HepG2 (cell line): ENCODE results near the gene PLXDC2. TPM values are rescaled to one million over a fixed set of nuclear protein-coding genes. Genes with fewer than 3 reads are reported as not detected.

ENCODE experiments used
- ATAC-seq: fragments of 200-7000 bp; cut with Tn5 transposase; 3 replicates; pipeline ENCODE4 v1.9.1; 2020; ENCODE audit warnings: mild to moderate bottlenecking, moderate library complexity
- BruUV-seq: library from RNA; stranded (reverse); fragments of 400-500 nt; replicated peaks from 2 replicates; lab custom pipeline; 2021; lab: Mats Ljungman, UMichigan
- CTCF ChIA-PET: fragments of 300-600 bp; formaldehyde crosslinking; extraction: SDS; loops from one replicate; lab custom pipeline; 2021; ENCODE audit warnings: low total read pairs, inconsistent platforms, low intra/inter-chr PET ratio; lab: Yijun Ruan, JAX
- POLR2A ChIA-PET: fragments of 350-600 bp; sonication (Branson Sonifier 250); formaldehyde crosslinking; loops from one replicate; lab custom pipeline; 2020; ENCODE audit warnings: antibody characterized with exemption, inconsistent platforms; lab: Yijun Ruan, JAX
- DNase-seq: peaks from one replicate; pipeline ENCODE4 v3.0.0-alpha.2; 2015; ENCODE audit warnings: low spot score
- FAIRE-seq: peaks from 3 replicates; lab custom pipeline; 2011; peaks lifted over from hg19 to GRCh38; lab: Jason Lieb, UNC
- H2AFZ ChIP-seq: one replicate; pipeline ENCODE4 v1.6.1; 2011; ENCODE audit warnings: low read length, inconsistent platforms
- H3K27ac ChIP-seq: fragments of 300-600 bp; 3 replicates; pipeline ENCODE4 v1.8.0; 2011; ENCODE audit warnings: mixed run types, mild to moderate bottlenecking, mixed read lengths, low read length, inconsistent platforms; ENCODE audit not compliant: insufficient read depth; ENCODE audit errors: extremely low read length
- H3K27me3 ChIP-seq, 2 experiments: fragments of 200-600 bp in 1 of 2; 2 replicates in 1 of 2; 3 replicates in 1 of 2; pipeline versions ENCODE4 v1.6.0 to v1.8.0; 2011; ENCODE audit warnings: low read length in 2 of 2, mild to moderate bottlenecking in 2 of 2, moderate library complexity in 2 of 2, inconsistent platforms in 1 of 2; ENCODE audit not compliant: insufficient read depth in 2 of 2, control insufficient read depth in 1 of 2
- H3K36me3 ChIP-seq, 2 experiments: fragments of 200-600 bp in 1 of 2; replicated peaks in 1 of 2; 2 replicates in 1 of 2; 3 replicates in 1 of 2; pipeline versions ENCODE4 v1.5.1 to v1.8.0; 2011; ENCODE audit warnings: low read length in 2 of 2, inconsistent platforms in 1 of 2; ENCODE audit not compliant: insufficient read depth in 2 of 2, control insufficient read depth in 1 of 2
- H3K4me1 ChIP-seq: 2 replicates; pipeline ENCODE4 v1.5.1; 2012; ENCODE audit warnings: low read length, inconsistent platforms; ENCODE audit not compliant: insufficient read depth
- H3K4me2 ChIP-seq: 2 replicates; pipeline ENCODE4 v1.6.0; 2011; ENCODE audit warnings: low read depth, low read length, inconsistent platforms
- H3K4me3 ChIP-seq, 3 experiments: fragments of 200-600 bp in 1 of 3; sonication (generic), shearing (Covaris generic) in 1 of 3; replicated peaks in 1 of 3; 2 replicates each; pipeline ENCODE4 v1.5.1; 2011 to 2016; ENCODE audit warnings: low read length in 3 of 3, inconsistent platforms in 2 of 3, low read depth in 2 of 3, mild to moderate bottlenecking in 2 of 3, control low read depth in 1 of 3, mixed read lengths in 1 of 3; ENCODE audit not compliant: insufficient read depth in 1 of 3
- H3K79me2 ChIP-seq: one replicate; pipeline ENCODE4 v1.6.1; 2011; ENCODE audit warnings: low read length, inconsistent platforms; ENCODE audit not compliant: insufficient read depth
- H3K9ac ChIP-seq: 2 replicates; pipeline ENCODE4 v1.6.0; 2011; ENCODE audit warnings: mild to moderate bottlenecking, low read depth, low read length, inconsistent platforms; ENCODE audit not compliant: insufficient read depth
- H3K9me3 ChIP-seq: 2 replicates; pipeline ENCODE4 v1.5.1; 2012; ENCODE audit warnings: mild to moderate bottlenecking, low read length
- H4K20me1 ChIP-seq: 2 replicates; pipeline ENCODE4 v1.6.0; 2011; ENCODE audit warnings: inconsistent platforms, mild to moderate bottlenecking, low read length, moderate library complexity; ENCODE audit not compliant: insufficient read depth
- MEIS1 ChIP-seq: sonication (generic); formaldehyde crosslinking; IDR thresholded peaks from 2 replicates; pipeline ENCODE4 v1.9.0; 2021; ENCODE audit warnings: mild to moderate bottlenecking, missing genetic modification reagents, moderate library complexity, borderline replicate concordance
- MEIS2 ChIP-seq: sonication (generic); formaldehyde crosslinking; IDR thresholded peaks from 2 replicates; pipeline ENCODE4 v1.9.0; 2021; ENCODE audit warnings: mild to moderate bottlenecking, missing genetic modification reagents
- NBN ChIP-seq: fragments of 450-650 bp; conservative IDR thresholded peaks from 2 replicates; pipeline ENCODE4 v1.6.1; 2017
- NFKB2 ChIP-seq: sonication (generic); formaldehyde crosslinking; IDR thresholded peaks from 2 replicates; pipeline ENCODE4 v1.4.0; 2020; ENCODE audit warnings: missing genetic modification reagents, borderline replicate concordance
- SOX6 ChIP-seq, 2 experiments: fragments of 450-650 bp in 1 of 2; sonication (generic) in 1 of 2; formaldehyde crosslinking in 1 of 2; IDR thresholded peaks; 2 replicates each; pipeline versions ENCODE4 v1.4.0 to v1.6.1; 2017 to 2020; ENCODE audit warnings: antibody characterized with exemption in 1 of 2, mild to moderate bottlenecking in 1 of 2, missing genetic modification reagents in 1 of 2
- WGBS: methylation state at CpG from one replicate; pipeline ENCODE4 v1.1.6; 2017; ENCODE audit warnings: low lambda C conversion rate; 5-methylcytosine and 5-hydroxymethylcytosine counted together
- in situ Hi-C: cut with HindIII; loops from 2 replicates; pipeline ENCODE4 v1.10.0; 2017; ENCODE audit warnings: low pct_unique_long_range_greater_than_20kb; ENCODE audit not compliant: extremely low pct_ligation_motif_present
- intact Hi-C: fragments of 100-400 bp; cut with micrococcal nuclease; formaldehyde crosslinking; loops from one replicate; pipeline ENCODE4 v1.10.0; 2022; ENCODE audit not compliant: unreplicated experiment
- polyA plus RNA-seq, 8 experiments: library from polyadenylated mRNA; depleted of rRNA in 3 of 8; stranded (reverse) in 7 of 8; unstranded in 1 of 8; fragments of >200 nt; fragmentation: Illumina TruSeq in 4 of 8; extraction: Trizol in 4 of 8; gene quantifications; 2 replicates each; pipeline versions ENCODE4 v1.2.1 to v1.2.3, GENCODE V29; 2011 to 2016; ENCODE audit warnings: low read depth in 4 of 8, missing spikeins in 1 of 8, mixed read lengths in 1 of 8; ENCODE audit not compliant: insufficient read depth in 1 of 8
- total RNA-seq, 5 experiments: library from RNA; depleted of rRNA; stranded (reverse); fragments of >200 nt; fragmentation: Illumina TruSeq; extraction: Trizol; gene quantifications; 2 replicates each; pipeline ENCODE4 v1.2.3, GENCODE V29; 2016; ENCODE audit warnings: low read depth in 1 of 5
- TF ChIP-seq, protein P1 (sequence below): sonication (generic); formaldehyde crosslinking; IDR thresholded peaks from 2 replicates; pipeline ENCODE4 v1.4.0; 2020; ENCODE audit warnings: mild to moderate bottlenecking, low read depth, missing genetic modification reagents
- TF ChIP-seq, protein P2 (sequence below): sonication (generic); formaldehyde crosslinking; IDR thresholded peaks from 2 replicates; pipeline ENCODE4 v1.4.0; 2020; ENCODE audit warnings: missing genetic modification reagents, low read depth, mild to moderate bottlenecking, borderline replicate concordance
- TF ChIP-seq, protein P3 (sequence below): sonication (generic); formaldehyde crosslinking; conservative IDR thresholded peaks from 2 replicates; pipeline ENCODE4 v1.8.1; 2023; ENCODE audit warnings: missing genetic modification reagents
- TF ChIP-seq, protein P4 (sequence below): sonication (generic); formaldehyde crosslinking; IDR thresholded peaks from 2 replicates; pipeline ENCODE4 v1.5.1; 2020; ENCODE audit warnings: missing genetic modification reagents, mild to moderate bottlenecking, borderline replicate concordance
- TF ChIP-seq, protein P5 (sequence below): fragments of 450-650 bp; IDR thresholded peaks from 2 replicates; pipeline ENCODE4 v1.6.1; 2016

PLXDC2 gene
- total and polyA plus RNA-seq, 2 of the 13 experiments (the other 11 are each of a cell fraction or from before 2014, with no cell fraction given): 2.1 to 2.4 TPM

DNA sequence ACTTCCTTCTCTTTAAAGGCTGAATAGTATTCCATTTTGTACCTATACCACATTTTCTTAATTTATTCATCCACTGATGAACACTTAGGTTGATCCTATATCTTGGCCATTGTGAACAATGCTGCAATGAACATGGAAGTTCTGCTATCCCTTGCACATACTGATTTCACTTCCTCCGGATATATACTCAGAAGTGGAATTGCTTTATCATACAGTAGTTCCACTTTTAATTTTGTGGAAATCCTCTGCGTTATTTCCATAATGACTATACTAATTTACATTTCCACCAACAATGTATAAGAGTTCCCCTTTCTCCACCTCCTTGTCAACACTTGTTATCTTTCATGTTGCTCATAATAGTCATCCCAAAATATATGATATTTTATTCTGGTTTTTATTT, 312.6 kb downstream of the PLXDC2 start:
- no TSS peak for BruUV-seq
- Histone ChIP-seq H3K9ac (no peak overlapping the region), H3K9me3 (peaks cover 9% of the 10 kb centered on the region; the same call in 1 of the 2 replicates), H3K27me3 (no peaks in the 10 kb centered on the region), H2AFZ (no peak overlapping the region), H3K79me2 (no peaks in the 10 kb centered on the region), H4K20me1 (no peaks in the 10 kb centered on the region), H3K36me3 (no peaks in the 10 kb centered on the region), H3K4me2 (no peak overlapping the region), H3K4me3 (no peak overlapping the region), H3K4me1 (no peaks in the 10 kb centered on the region)
- no peak for FAIRE-seq
- CTCF ChIA-PET: no interaction called here
- intact Hi-C loops (no loop called here), in situ Hi-C loops (no loop called here)
- POLR2A ChIA-PET: no interaction called here
- DNase-seq: no peak
- no peak for ATAC-seq
- TF ChIP-seq MEIS1 (CRISPR knock-in tag) (no peak), NBN (no peak), NFKB2 (CRISPR knock-in tag) (no peak), MEIS2 (CRISPR knock-in tag) (no peak), SOX6 (IDR thresholded peaks at IDR 0.05) (no peak), SOX6 (CRISPR knock-in tag; IDR thresholded peaks at IDR 0.05) (no peak)
- TF ChIP-seq, protein P1, sequence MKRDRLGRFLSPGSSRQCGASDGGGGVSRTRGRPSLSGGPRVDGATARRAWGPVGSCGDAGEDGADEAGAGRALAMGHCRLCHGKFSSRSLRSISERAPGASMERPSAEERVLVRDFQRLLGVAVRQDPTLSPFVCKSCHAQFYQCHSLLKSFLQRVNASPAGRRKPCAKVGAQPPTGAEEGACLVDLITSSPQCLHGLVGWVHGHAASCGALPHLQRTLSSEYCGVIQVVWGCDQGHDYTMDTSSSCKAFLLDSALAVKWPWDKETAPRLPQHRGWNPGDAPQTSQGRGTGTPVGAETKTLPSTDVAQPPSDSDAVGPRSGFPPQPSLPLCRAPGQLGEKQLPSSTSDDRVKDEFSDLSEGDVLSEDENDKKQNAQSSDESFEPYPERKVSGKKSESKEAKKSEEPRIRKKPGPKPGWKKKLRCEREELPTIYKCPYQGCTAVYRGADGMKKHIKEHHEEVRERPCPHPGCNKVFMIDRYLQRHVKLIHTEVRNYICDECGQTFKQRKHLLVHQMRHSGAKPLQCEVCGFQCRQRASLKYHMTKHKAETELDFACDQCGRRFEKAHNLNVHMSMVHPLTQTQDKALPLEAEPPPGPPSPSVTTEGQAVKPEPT: no peak
- TF ChIP-seq, protein P2, sequence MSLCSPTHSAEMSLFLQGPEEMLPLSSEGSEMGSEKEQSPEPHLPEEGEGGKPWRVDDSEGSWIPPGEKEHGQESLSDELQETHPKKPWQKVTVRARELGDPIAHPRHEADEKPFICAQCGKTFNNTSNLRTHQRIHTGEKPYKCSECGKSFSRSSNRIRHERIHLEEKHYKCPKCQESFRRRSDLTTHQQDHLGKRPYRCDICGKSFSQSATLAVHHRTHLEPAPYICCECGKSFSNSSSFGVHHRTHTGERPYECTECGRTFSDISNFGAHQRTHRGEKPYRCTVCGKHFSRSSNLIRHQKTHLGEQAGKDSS: no peak
- TF ChIP-seq, protein P3, sequence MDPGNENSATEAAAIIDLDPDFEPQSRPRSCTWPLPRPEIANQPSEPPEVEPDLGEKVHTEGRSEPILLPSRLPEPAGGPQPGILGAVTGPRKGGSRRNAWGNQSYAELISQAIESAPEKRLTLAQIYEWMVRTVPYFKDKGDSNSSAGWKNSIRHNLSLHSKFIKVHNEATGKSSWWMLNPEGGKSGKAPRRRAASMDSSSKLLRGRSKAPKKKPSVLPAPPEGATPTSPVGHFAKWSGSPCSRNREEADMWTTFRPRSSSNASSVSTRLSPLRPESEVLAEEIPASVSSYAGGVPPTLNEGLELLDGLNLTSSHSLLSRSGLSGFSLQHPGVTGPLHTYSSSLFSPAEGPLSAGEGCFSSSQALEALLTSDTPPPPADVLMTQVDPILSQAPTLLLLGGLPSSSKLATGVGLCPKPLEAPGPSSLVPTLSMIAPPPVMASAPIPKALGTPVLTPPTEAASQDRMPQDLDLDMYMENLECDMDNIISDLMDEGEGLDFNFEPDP (CRISPR knock-in tag): no peak
- TF ChIP-seq, protein P4, sequence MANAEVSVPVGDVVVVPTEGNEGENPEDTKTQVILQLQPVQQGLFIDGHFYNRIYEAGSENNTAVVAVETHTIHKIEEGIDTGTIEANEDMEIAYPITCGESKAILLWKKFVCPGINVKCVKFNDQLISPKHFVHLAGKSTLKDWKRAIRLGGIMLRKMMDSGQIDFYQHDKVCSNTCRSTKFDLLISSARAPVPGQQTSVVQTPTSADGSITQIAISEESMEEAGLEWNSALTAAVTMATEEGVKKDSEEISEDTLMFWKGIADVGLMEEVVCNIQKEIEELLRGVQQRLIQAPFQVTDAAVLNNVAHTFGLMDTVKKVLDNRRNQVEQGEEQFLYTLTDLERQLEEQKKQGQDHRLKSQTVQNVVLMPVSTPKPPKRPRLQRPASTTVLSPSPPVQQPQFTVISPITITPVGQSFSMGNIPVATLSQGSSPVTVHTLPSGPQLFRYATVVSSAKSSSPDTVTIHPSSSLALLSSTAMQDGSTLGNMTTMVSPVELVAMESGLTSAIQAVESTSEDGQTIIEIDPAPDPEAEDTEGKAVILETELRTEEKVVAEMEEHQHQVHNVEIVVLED: no peak
- TF ChIP-seq, protein P5, sequence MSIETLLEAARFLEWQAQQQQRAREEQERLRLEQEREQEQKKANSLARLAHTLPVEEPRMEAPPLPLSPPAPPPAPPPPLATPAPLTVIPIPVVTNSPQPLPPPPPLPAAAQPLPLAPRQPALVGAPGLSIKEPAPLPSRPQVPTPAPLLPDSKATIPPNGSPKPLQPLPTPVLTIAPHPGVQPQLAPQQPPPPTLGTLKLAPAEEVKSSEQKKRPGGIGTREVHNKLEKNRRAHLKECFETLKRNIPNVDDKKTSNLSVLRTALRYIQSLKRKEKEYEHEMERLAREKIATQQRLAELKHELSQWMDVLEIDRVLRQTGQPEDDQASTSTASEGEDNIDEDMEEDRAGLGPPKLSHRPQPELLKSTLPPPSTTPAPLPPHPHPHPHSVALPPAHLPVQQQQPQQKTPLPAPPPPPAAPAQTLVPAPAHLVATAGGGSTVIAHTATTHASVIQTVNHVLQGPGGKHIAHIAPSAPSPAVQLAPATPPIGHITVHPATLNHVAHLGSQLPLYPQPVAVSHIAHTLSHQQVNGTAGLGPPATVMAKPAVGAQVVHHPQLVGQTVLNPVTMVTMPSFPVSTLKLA: no peak
- TF ChIP-seq, all 625 proteins: peak for 0
- WGBS: 68% methylated on average over 2 of the region's 2 CpGs
- H3K27ac ChIP-seq: no peak overlapping the region
